ENCODE measurements around the gene PRKCH. TPM values are rescaled to one million over a fixed set of nuclear protein-coding genes. Genes with fewer than 3 reads are reported as not detected.

The PRKCH gene
- total and polyA plus RNA-seq, 3 donors from 2014 or later, result 15.0 to 26.8 (median 25.4) TPM

DNA sequence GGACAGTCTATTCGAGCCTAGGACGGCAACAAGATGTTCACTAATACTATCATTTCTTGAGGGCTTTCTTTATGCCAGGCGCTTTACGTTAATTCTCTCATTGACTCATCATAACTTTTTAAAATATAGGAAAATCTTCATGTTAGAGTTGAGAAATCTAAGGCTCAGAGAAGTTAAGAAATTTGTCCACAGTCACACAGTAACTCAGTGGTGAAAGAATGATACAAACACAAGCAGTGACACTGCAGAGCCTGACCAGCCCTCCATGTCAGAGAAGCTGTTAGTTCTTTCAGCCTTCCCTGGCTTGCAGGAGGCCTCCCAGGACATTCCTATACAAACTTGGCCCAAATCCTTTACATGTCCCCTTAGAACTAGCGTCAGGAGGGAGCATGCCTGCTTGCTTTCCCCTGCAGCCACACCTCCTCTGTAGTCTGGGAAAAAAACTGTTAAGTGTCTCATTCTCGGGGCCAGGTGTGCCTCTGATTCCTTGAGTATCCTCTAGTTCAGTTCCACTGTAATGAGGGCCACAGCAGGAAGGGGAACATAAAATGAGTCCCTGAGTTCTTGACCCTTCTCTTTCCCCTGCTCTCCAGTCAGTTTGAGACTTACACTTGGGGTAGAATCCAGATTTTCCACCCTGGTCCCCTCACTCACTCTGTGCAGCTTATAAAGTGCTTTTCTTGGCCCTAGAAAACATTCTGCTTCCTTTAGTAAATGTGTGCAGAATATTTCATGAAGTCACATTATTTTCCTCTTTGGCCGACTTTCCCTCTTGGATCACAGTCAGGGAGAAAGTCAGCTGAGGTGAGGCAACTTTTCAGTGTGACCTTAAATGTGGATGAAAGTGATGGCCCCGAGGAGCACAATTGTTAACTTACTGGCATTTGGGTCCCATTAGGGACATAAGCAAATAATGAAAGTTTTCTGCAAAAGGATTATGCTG is 221.7 kb downstream of the PRKCH start:
- peak; percentile 42 for DNase-seq
- 41 to 46% methylated on average over 8 of the region's 8 CpGs for WGBS, 2 donors
- intact Hi-C loops (cut with DNase I; ENCODE audit: low total_unique reads), result no loop called here
- no peak overlapping the region for H3K4me3 ChIP-seq
- TF ChIP-seq, protein P1, sequence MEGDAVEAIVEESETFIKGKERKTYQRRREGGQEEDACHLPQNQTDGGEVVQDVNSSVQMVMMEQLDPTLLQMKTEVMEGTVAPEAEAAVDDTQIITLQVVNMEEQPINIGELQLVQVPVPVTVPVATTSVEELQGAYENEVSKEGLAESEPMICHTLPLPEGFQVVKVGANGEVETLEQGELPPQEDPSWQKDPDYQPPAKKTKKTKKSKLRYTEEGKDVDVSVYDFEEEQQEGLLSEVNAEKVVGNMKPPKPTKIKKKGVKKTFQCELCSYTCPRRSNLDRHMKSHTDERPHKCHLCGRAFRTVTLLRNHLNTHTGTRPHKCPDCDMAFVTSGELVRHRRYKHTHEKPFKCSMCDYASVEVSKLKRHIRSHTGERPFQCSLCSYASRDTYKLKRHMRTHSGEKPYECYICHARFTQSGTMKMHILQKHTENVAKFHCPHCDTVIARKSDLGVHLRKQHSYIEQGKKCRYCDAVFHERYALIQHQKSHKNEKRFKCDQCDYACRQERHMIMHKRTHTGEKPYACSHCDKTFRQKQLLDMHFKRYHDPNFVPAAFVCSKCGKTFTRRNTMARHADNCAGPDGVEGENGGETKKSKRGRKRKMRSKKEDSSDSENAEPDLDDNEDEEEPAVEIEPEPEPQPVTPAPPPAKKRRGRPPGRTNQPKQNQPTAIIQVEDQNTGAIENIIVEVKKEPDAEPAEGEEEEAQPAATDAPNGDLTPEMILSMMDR (IDR thresholded peaks at IDR 0.05), result no peak
- TF ChIP-seq POLR2A (IDR thresholded peaks at IDR 0.05), result no peak
- H3K36me3 ChIP-seq (ENCODE audit: low read depth, missing control alignments), result no peaks in the 10 kb centered on the region
- peaks cover 27% of the 10 kb centered on the region for H3K4me1 ChIP-seq
- H3K27ac ChIP-seq, result peak overlapping the region; percentile 78 to 82
- H3K9me3 ChIP-seq, result no peaks in the 10 kb centered on the region
- H3K27me3 ChIP-seq, result no peaks in the 10 kb centered on the region

DNA sequence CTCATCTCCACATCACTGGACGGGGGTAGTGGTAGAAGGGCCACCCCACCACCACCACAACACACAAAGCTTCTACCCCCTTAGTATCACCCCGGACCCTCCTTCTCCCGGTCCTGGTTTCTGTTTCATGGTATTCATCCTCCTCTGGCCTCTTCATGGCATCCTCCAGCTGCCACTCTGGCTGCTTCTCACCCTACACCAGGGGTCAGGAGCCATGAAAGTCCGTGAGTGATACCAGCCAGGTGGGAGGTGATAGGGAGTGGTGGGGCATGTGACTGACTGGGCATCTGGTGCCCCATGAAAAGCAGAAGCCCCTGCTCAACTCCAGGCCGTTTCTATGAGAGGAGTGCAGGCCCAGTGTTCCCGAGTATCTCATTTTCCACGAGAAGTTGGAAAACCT is 222.6 kb downstream of the PRKCH start:
- TF ChIP-seq POLR2A (IDR thresholded peaks at IDR 0.05), result no peak
- TF ChIP-seq, protein P1 (IDR thresholded peaks at IDR 0.05), result no peak
- Histone ChIP-seq H3K27me3 (no peaks in the 10 kb centered on the region), H3K9me3 (no peaks in the 10 kb centered on the region), H3K36me3 (ENCODE audit: low read depth, missing control alignments) (no peaks in the 10 kb centered on the region), H3K27ac (peak overlapping the region; percentile 71 to 82), H3K4me1 (peaks cover 25% of the 10 kb centered on the region), H3K4me3 (no peak overlapping the region)
- intact Hi-C loops (cut with DNase I; ENCODE audit: low total_unique reads), result no loop called here
- DNase-seq, result no peak
- 83% methylated on average over 7 of the region's 7 CpGs for WGBS, 2 donors

DNA sequence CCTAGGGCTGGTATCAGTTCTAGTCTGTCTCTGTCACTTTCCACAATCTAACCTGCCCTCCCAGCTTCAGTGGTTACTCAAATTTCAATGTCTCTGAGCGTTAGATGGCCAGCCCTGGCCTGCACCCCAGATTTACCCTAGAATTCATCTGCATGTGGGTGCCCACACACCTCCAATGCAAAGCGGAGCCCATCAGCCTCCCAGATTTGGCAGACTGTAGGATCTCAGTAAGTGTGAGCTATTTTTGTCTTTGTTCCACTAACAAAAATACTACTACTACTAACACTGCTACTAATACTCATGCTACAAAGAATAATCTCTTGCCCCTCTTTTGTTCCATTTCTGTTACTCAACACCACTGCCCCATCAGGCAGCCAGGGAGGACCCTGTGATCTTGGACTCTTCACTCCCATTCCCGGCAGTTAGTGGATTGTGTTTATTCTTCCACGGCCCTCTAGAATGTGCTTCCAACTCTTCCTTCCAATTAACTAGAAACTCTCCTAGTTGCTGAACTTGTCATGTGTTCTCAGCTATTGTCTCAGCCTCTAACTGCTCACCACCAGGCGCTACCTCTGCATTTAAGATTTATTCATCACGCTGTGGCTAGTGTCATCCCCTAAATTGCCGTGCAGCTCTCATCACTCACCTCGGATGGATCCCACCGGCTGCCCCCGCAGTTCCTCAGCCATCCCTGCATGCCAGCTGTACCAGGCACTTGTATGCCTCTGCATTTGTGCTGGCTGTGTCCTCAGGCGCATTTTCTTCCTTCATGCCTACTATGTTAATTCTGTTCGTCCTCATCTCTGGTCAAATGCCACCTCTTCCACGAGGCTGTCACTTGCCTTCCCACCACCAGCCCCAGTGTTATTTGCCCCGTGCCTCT is 223.3 kb downstream of the PRKCH start:
- H3K27me3 ChIP-seq, result no peaks in the 10 kb centered on the region
- H3K9me3 ChIP-seq, result no peaks in the 10 kb centered on the region
- DNase-seq, result no peak
- H3K36me3 ChIP-seq (ENCODE audit: low read depth, missing control alignments), result no peaks in the 10 kb centered on the region
- TF ChIP-seq, protein P1 (IDR thresholded peaks at IDR 0.05), result no peak
- no peak for TF ChIP-seq POLR2A (IDR thresholded peaks at IDR 0.05)
- peak overlapping the region; percentile 71 to 82 for H3K27ac ChIP-seq
- H3K4me3 ChIP-seq, result no peak overlapping the region
- H3K4me1 ChIP-seq, result peaks cover 25% of the 10 kb centered on the region
- WGBS, 2 donors, result 81 to 86% methylated on average over 14 of the region's 14 CpGs
- intact Hi-C loops (cut with DNase I; ENCODE audit: low total_unique reads), result no loop called here

DNA sequence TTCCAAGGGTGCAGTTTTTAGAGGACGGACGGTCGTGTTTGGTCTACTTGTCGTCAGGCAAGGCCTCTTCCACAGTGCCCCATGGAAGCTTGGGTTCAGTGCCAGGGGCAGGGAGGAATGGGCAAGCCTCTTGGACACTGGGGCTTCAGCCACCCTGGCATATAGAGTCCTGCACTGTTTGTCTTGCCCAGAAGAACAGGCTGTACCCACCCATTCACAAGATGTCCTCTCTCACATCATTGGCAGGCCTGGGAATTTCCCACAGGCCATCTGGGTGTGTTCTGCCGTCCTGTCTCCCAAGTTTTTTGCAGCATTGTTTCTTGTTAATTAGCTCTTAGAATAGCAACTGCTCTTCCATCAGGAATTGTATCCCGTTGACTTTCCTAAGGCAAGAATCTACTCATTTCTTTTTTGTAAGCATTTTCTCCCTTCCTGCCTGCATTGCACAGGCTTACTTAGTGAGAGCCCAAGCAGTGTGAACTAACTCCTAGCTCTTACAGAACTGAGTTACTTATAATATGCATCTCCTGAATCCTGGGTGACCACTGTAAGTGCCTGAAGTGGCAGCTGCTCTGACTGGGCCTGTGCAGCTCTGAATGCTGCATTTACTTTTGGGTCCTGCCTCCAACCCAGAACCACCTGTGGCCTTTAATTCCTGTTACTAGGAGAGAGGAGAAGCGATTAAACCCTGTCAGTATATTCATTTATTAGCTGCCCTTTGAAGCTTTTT is 224.5 kb downstream of the PRKCH start:
- Histone ChIP-seq H3K9me3 (no peaks in the 10 kb centered on the region), H3K27ac (peak overlapping the region in 1 of 2 donors; percentile 82), H3K36me3 (ENCODE audit: low read depth, missing control alignments) (no peaks in the 10 kb centered on the region), H3K27me3 (no peaks in the 10 kb centered on the region), H3K4me1 (peaks cover 25% of the 10 kb centered on the region), H3K4me3 (no peak overlapping the region)
- no peak for TF ChIP-seq POLR2A (IDR thresholded peaks at IDR 0.05)
- TF ChIP-seq, protein P1 (IDR thresholded peaks at IDR 0.05), result no peak
- intact Hi-C loops (cut with DNase I; ENCODE audit: low total_unique reads), result no loop called here
- DNase-seq, result no peak
- 57 to 66% methylated on average over 7 of the region's 7 CpGs for WGBS, 2 donors
